Fibroblast of the conjunctiva (primary cell): Measurements from ENCODE around the gene PALS2.

Experiments
- DNase-seq: peaks from one replicate; pipeline ENCODE4 v3.0.0-alpha.2; 2010; ENCODE audit warnings: low read depth

The PALS2 gene

DNA sequence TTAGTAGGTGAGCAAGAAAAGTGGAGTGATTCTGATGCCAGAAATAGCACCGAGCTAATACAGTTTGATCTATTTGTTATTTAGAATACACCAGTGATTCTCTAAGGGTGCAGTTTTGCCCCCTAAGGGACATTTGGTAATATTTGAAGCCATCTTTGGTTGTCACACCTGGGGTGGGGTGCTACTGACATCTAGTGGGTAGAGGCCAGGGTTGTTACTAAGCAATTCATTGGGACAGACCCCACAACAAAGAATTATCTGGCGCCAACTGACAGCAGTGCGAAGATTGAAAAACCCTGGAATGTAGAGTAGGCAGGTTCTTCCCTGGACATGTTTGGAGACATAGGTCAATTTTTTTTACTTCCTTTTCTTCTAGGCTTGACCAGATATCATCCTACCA is 14.6 kb downstream of the PALS2 start:
- DNase-seq: no peak

DNA sequence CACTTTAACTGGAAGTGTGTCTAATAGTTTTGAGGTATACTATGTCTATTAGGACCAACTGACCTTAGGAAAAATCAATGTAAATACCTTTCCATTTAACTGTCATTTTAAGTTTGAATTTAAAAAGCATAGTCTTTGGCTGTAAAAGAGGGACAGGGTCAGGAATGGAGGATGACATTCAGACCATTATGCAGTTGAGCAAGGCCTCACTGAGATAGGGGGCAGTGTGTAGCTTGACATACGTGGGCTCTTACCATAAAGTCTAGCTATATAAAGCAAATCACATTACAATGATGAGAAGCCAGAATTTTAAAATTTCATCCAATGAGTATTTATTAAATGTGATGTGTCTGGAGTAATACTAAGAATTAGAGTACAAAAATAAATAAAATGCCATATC is 17.9 kb downstream of the PALS2 start:
- no peak for DNase-seq

DNA sequence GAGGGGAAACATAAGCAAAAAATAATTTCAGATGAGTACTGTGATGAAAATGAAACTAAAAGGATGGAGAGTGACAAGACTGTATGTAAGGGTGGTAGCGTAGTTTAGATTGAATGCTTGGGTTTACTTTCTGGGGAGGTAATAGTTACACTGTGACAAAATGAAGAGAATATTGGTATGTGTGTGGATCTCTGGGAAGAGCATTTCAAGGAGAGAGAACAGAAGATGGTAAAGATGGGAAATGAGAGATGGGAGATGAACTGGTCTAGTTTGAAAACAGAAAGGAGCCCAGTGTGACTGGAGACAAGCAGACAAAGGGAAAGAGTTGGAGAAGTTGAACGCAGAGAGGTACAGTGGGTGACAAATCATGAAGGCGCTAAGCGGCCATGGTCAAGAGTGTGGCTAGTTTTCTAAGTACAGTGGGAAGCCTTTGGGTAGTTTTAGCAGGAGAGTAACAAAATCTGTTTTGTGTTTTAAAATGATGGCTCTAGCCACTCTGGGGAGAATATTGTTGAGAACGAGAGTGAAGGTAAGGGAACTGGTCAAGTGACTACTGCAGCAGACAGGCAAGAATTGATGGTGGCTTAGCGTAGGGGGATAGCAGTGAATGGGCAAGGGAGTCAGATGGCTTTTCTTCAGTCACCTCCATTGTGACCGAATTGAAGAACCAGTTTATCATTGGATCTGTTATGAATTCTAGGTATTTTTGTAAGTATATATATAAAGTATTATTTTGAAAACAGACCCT is 22.6 kb downstream of the PALS2 start:
- DNase-seq: no peak

DNA sequence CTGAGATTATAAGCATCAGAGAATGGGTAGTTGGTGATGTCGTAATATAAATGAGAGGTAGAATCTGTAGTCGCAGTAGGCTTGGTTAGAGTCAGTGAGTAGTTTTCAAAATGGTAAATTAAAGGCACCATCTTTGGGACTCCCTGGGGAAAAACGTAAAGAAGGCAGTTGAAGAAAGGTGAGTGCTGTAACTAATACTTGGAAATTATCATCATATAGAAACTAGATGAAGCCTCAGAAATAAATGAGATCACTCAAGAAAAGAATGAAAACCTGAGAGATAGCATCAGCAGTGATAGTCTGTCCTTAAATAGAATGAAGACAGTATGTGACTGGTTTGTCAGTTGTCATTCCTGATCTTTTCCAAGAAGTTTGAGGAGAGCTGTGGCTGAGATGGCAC is 23.8 kb downstream of the PALS2 start:
- no peak for DNase-seq

DNA sequence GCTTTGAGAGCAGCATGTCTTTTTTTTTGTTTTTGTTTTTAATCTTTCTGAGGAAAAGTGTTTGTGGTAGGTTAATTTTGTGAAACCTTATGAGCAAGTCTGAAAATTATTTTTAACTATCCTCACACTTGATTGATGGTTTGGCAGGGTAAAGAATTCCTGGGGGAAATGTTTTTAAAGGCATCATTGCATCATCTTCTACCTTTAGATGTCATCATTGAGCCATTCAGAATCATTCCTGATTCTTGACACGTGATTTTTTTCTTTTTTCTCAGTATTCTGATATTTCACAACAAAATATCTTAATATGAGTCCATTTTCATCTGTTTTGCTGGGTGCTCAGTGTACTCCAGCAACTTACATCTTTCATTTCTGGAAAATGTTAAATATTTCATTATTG is 28.3 kb downstream of the PALS2 start:
- DNase-seq: no peak

DNA sequence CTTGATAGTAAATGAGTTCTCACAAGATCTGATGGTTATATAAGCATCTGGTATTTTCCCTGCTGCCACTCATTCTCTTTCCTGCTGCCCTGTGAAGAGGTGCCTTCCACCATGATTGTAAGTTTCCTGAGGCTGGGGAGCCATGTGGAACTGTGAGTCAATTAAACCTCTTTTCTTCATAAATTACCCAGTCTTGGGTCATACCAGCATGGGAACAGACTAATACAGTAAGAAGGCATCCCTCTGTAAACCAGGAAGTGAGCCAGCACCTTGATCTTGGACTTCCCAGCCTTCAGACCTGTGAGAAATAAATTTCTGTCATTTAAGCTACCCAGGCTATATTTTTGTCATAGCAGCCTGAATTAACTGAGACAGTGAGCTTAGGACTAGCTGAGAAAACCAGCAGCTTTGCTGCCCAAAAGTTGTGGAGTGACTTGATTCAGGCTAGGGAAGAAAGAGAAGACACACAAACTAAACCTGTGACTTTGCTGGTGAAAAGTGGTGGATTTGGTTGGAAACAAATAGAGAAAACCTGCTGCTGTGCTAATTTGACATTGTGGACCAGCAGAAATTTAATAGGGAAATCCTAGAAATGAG is 29.7 kb downstream of the PALS2 start:
- no peak for DNase-seq

DNA sequence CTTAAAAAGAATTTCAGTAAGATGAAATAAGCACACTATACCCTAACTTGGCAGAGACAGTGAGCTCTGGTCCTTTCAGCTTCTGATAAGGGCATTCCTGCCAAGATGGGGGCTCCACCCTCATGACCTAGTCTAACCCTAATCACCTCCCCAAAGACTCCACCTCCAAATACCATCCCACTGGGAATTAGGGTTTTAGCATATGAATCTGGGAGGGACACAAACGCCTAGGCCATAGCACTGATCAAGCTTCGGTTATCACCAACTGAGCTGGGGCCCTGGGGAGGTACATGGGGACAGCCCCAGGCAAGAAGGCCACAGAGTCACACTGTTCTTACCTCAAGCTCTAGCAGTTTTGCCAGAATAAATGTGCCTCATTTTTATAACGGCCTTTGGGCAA is 31.4 kb downstream of the PALS2 start:
- DNase-seq: no peak

DNA sequence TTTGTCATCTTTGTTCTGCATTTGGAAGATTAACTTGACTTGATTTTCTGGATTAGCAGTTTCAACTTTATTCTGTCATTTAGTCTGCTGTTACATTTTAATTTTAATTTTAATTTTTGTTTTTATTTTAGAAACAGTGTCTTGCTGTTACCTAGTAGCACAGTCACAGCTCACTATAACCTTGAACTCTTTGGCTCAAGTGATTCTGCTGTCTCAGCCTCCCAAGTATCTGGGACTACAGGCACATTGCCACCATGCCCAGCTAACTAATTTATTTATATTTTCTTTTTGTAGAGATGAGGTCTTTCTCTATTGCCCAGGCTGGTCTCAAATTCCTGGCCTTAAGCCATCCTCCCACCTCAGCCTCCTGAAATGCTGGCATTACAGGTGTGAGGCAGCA is 35.3 kb downstream of the PALS2 start:
- DNase-seq: no peak

DNA sequence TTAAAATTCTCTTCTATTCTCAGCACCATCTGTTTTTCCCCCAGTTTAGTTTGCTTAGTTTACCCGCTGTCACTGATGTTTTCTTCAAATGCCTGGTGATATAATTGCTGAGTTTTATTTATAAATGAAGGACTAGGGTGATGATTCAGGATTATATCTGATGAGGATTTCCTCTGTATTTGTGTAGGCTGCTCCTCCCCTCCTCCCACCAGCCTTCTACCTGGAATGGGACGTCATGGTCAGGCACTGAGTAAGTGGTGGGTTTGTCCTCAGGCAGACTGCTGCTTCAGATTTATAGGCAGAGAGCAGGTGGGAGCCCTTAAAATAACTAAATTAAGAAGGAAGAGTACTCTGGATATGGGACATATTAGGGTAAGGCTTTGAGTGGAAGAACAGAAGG is 35.8 kb downstream of the PALS2 start:
- no peak for DNase-seq

DNA sequence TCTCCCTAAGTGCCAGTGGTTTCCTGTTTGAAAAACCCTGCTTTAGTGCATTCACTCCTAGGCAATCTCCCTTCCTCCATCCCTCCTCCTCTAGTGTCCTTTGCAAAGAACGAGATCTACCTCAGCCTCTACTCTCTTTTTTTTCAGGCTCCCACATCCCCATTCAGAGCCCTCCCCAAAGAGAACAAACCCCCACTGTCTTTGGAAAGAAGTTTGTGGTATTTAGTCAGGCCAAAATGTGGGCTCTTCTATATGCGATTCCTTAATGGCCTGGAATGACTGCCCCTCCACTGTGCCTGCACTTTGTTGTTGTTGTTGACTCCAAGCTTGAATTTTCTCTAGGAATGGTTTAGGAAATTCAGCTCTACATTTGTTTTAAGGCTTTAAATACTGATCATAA is 36.3 kb downstream of the PALS2 start:
- no peak for DNase-seq

DNA sequence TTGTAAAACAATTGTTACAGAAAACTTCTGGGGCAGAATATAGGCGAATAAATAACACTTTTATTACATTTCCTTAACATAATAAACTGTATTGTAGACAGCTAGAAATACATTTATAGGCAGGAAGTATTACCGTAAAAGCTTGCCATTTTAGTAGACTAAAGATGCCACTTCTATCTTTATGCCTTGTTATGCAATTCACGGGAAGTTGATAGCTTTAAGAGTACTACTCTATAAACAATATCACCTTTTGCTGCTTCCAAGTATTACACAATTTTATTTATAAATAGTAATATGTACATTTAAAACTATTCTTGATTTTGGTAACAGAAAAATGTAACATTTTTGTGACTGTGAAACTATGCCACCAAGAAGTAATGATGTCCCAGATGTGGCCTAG is 37.9 kb downstream of the PALS2 start:
- no peak for DNase-seq

DNA sequence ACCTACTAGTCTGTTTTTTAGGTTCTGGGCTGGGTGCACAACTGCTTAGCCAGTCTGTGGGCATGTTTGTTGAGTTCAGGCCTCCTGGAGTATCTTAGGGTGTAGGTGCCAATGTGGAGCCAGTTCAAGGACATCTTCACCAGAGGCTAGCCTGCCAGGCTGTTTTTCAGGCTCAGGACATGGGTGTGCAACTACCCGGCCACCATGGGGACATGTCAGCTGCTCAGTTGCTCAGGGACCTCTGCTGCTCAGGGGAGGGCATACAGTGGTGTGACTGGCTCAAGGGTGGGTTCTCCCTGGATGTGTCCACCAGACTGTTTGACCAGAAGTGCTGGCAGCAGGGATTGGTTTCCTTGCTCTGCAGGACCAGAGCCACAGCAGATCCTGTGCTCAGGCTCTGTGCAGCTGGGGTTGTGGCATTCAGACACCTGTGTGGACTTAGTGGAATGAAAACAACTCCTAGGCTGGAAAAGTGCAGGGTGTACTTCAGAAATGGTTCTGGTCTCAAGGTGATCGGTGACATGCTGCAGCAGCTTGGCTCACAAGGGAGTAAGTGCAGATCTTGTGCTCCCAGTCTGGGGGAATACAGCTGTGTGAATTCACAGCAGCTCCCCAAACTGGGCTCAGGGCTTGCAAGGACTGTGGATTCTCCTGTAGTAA is 44.8 kb downstream of the PALS2 start:
- no peak for DNase-seq

DNA sequence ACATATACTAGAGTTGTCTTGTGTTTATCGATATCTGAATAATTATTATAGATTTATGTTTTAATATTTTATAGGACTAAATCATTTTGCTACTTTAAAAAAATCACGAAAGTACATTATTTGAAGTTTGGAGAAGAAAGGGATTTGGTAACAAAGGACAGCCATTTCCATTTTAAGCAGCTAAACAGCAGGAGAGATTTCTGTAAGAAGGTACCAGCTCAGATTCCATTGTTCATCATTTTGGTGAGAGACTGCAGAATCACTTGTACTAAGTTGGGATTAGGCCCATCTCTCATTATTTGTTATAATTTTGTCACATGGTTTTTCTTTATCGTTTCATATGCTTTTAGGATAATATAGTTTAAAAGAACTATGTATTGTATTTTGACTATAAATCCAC is 46.7 kb downstream of the PALS2 start:
- DNase-seq: no peak

DNA sequence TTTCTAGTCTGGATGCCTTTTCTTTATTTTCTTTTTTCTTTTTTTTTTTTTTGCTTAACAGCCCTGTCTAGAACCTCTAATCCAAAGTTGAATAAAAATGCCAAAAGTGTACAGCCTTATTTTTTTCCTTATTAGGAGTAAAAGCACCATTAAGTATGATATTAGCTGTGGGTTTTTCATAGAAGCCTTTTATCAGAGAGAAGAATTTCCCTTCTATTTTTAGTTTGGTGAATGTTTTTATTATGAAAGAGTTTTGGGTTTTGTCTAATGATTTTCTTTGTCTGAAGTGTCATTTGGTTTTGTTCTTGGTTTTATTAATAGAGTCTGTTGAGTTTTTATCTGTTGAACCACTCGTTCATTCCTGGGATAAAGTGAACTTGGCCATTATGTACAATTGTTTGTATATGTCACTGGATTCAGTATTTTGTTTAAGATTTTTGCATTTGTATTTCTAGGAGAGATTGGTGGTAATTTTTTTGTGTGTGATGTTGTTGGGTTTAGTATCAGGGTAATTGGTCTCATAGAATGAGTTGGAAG is 49.5 kb downstream of the PALS2 start:
- no peak for DNase-seq
